HepG2 (cell line): ENCODE measurements around the gene BRPF1. TPM values are rescaled to one million over a fixed set of nuclear protein-coding genes. Genes with fewer than 3 reads are reported as not detected.

Experiments
- ATAC-seq: fragments of 200-7000 bp; cut with Tn5 transposase; 3 replicates; pipeline ENCODE4 v1.9.1; 2020; ENCODE audit warnings: mild to moderate bottlenecking, moderate library complexity
- BruUV-seq: library from RNA; stranded (reverse); fragments of 400-500 nt; replicated peaks from 2 replicates; lab custom pipeline; 2021; lab: Mats Ljungman, UMichigan
- CTCF ChIA-PET: fragments of 300-600 bp; formaldehyde crosslinking; extraction: SDS; loops from one replicate; lab custom pipeline; 2021; ENCODE audit warnings: low total read pairs, inconsistent platforms, low intra/inter-chr PET ratio; lab: Yijun Ruan, JAX
- POLR2A ChIA-PET: fragments of 350-600 bp; sonication (Branson Sonifier 250); formaldehyde crosslinking; loops from one replicate; lab custom pipeline; 2020; ENCODE audit warnings: antibody characterized with exemption, inconsistent platforms; lab: Yijun Ruan, JAX
- DNase-seq: peaks from one replicate; pipeline ENCODE4 v3.0.0-alpha.2; 2015; ENCODE audit warnings: low spot score
- FAIRE-seq: peaks from 3 replicates; lab custom pipeline; 2011; peaks lifted over from hg19 to GRCh38; lab: Jason Lieb, UNC
- H2AFZ ChIP-seq: one replicate; pipeline ENCODE4 v1.6.1; 2011; ENCODE audit warnings: low read length, inconsistent platforms
- H3K27ac ChIP-seq: fragments of 300-600 bp; 3 replicates; pipeline ENCODE4 v1.8.0; 2011; ENCODE audit warnings: mixed run types, mild to moderate bottlenecking, mixed read lengths, low read length, inconsistent platforms; ENCODE audit not compliant: insufficient read depth; ENCODE audit errors: extremely low read length
- H3K27me3 ChIP-seq, 2 experiments: fragments of 200-600 bp in 1 of 2; 2 replicates in 1 of 2; 3 replicates in 1 of 2; pipeline versions ENCODE4 v1.6.0 to v1.8.0; 2011; ENCODE audit warnings: low read length in 2 of 2, mild to moderate bottlenecking in 2 of 2, moderate library complexity in 2 of 2, inconsistent platforms in 1 of 2; ENCODE audit not compliant: insufficient read depth in 2 of 2, control insufficient read depth in 1 of 2
- H3K36me3 ChIP-seq, 2 experiments: fragments of 200-600 bp in 1 of 2; replicated peaks in 1 of 2; 2 replicates in 1 of 2; 3 replicates in 1 of 2; pipeline versions ENCODE4 v1.5.1 to v1.8.0; 2011; ENCODE audit warnings: low read length in 2 of 2, inconsistent platforms in 1 of 2; ENCODE audit not compliant: insufficient read depth in 2 of 2, control insufficient read depth in 1 of 2
- H3K4me1 ChIP-seq: 2 replicates; pipeline ENCODE4 v1.5.1; 2012; ENCODE audit warnings: low read length, inconsistent platforms; ENCODE audit not compliant: insufficient read depth
- H3K4me2 ChIP-seq: 2 replicates; pipeline ENCODE4 v1.6.0; 2011; ENCODE audit warnings: low read depth, low read length, inconsistent platforms
- H3K4me3 ChIP-seq, 3 experiments: fragments of 200-600 bp in 1 of 3; sonication (generic), shearing (Covaris generic) in 1 of 3; replicated peaks in 1 of 3; 2 replicates each; pipeline ENCODE4 v1.5.1; 2011 to 2016; ENCODE audit warnings: low read length in 3 of 3, inconsistent platforms in 2 of 3, low read depth in 2 of 3, mild to moderate bottlenecking in 2 of 3, control low read depth in 1 of 3, mixed read lengths in 1 of 3; ENCODE audit not compliant: insufficient read depth in 1 of 3
- H3K79me2 ChIP-seq: one replicate; pipeline ENCODE4 v1.6.1; 2011; ENCODE audit warnings: low read length, inconsistent platforms; ENCODE audit not compliant: insufficient read depth
- H3K9ac ChIP-seq: 2 replicates; pipeline ENCODE4 v1.6.0; 2011; ENCODE audit warnings: mild to moderate bottlenecking, low read depth, low read length, inconsistent platforms; ENCODE audit not compliant: insufficient read depth
- H3K9me3 ChIP-seq: 2 replicates; pipeline ENCODE4 v1.5.1; 2012; ENCODE audit warnings: mild to moderate bottlenecking, low read length
- H4K20me1 ChIP-seq: 2 replicates; pipeline ENCODE4 v1.6.0; 2011; ENCODE audit warnings: inconsistent platforms, mild to moderate bottlenecking, low read length, moderate library complexity; ENCODE audit not compliant: insufficient read depth
- FLYWCH1 ChIP-seq: sonication (generic); formaldehyde crosslinking; IDR thresholded peaks from 2 replicates; pipeline ENCODE4 v1.8.1; 2023; ENCODE audit warnings: mild to moderate bottlenecking, missing genetic modification reagents
- PRPF4 ChIP-seq: fragments of 200-400 bp; formaldehyde crosslinking; IDR thresholded peaks from 2 replicates; pipeline ENCODE4 v1.6.1; 2016; ENCODE audit warnings: low read length, low read depth; ENCODE audit not compliant: poor library complexity, severe bottlenecking
- SMAD1 ChIP-seq: sonication (generic); formaldehyde crosslinking; IDR thresholded peaks from 2 replicates; pipeline ENCODE4 v1.4.0; 2020; ENCODE audit warnings: missing genetic modification reagents, low read depth, mild to moderate bottlenecking, borderline replicate concordance
- WGBS: methylation state at CpG from one replicate; pipeline ENCODE4 v1.1.6; 2017; ENCODE audit warnings: low lambda C conversion rate; 5-methylcytosine and 5-hydroxymethylcytosine counted together
- in situ Hi-C: cut with HindIII; loops from 2 replicates; pipeline ENCODE4 v1.10.0; 2017; ENCODE audit warnings: low pct_unique_long_range_greater_than_20kb; ENCODE audit not compliant: extremely low pct_ligation_motif_present
- intact Hi-C: fragments of 100-400 bp; cut with micrococcal nuclease; formaldehyde crosslinking; loops from one replicate; pipeline ENCODE4 v1.10.0; 2022; ENCODE audit not compliant: unreplicated experiment
- polyA plus RNA-seq, 8 experiments: library from polyadenylated mRNA; depleted of rRNA in 3 of 8; stranded (reverse) in 7 of 8; unstranded in 1 of 8; fragments of >200 nt; fragmentation: Illumina TruSeq in 4 of 8; extraction: Trizol in 4 of 8; gene quantifications; 2 replicates each; pipeline versions ENCODE4 v1.2.1 to v1.2.3, GENCODE V29; 2011 to 2016; ENCODE audit warnings: low read depth in 4 of 8, missing spikeins in 1 of 8, mixed read lengths in 1 of 8; ENCODE audit not compliant: insufficient read depth in 1 of 8
- total RNA-seq, 5 experiments: library from RNA; depleted of rRNA; stranded (reverse); fragments of >200 nt; fragmentation: Illumina TruSeq; extraction: Trizol; gene quantifications; 2 replicates each; pipeline ENCODE4 v1.2.3, GENCODE V29; 2016; ENCODE audit warnings: low read depth in 1 of 5
- TF ChIP-seq, protein P1 (sequence below): sonication (generic); formaldehyde crosslinking; IDR thresholded peaks from 2 replicates; pipeline ENCODE4 v1.4.0; 2020; ENCODE audit warnings: mild to moderate bottlenecking, missing genetic modification reagents
- TF ChIP-seq, protein P2 (sequence below): fragments of 450-650 bp; IDR thresholded peaks from 2 replicates; pipeline ENCODE4 v1.6.1; 2017
- TF ChIP-seq, protein P3 (sequence below): sonication (generic); formaldehyde crosslinking; IDR thresholded peaks from 2 replicates; pipeline ENCODE4 v1.8.1; 2023; ENCODE audit warnings: mild to moderate bottlenecking, missing genetic modification reagents
- TF ChIP-seq, protein P4 (sequence below): sonication (generic); formaldehyde crosslinking; IDR thresholded peaks from 2 replicates; pipeline ENCODE4 v1.5.0; 2020; ENCODE audit warnings: missing genetic modification reagents

Gene BRPF1
- total and polyA plus RNA-seq, 2 of the 13 experiments (the other 11 are each of a cell fraction or from before 2014, with no cell fraction given) = 7.3 to 10.0 TPM

DNA sequence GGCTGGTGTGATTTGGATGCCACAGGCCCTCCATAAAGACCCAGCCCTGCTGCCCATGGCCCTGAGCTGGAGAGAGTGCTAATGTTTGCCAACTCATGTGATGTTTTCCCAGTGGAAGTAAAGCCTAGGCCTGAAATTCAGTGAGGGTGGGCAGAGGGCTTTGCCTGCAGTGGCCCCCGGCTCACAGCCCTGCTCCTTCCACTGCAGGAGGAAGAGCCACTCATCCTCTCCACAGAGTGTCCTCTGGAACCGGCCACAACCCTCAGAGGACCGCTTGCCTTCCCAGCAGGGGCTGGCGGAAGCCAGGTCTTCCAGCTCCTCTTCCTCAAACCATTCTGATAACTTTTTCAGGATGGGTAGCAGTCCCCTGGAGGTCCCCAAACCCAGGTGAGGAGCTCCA, 41.8 kb upstream of the BRPF1 start (continued):
- TF ChIP-seq, protein P1, sequence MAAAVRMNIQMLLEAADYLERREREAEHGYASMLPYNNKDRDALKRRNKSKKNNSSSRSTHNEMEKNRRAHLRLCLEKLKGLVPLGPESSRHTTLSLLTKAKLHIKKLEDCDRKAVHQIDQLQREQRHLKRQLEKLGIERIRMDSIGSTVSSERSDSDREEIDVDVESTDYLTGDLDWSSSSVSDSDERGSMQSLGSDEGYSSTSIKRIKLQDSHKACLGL = no peak
- TF ChIP-seq FLYWCH1 (CRISPR knock-in tag) = no peak
- TF ChIP-seq SMAD1 (CRISPR knock-in tag) = no peak
- no peak for TF ChIP-seq PRPF4
- TF ChIP-seq, protein P2, sequence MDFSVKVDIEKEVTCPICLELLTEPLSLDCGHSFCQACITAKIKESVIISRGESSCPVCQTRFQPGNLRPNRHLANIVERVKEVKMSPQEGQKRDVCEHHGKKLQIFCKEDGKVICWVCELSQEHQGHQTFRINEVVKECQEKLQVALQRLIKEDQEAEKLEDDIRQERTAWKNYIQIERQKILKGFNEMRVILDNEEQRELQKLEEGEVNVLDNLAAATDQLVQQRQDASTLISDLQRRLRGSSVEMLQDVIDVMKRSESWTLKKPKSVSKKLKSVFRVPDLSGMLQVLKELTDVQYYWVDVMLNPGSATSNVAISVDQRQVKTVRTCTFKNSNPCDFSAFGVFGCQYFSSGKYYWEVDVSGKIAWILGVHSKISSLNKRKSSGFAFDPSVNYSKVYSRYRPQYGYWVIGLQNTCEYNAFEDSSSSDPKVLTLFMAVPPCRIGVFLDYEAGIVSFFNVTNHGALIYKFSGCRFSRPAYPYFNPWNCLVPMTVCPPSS = no peak

DNA sequence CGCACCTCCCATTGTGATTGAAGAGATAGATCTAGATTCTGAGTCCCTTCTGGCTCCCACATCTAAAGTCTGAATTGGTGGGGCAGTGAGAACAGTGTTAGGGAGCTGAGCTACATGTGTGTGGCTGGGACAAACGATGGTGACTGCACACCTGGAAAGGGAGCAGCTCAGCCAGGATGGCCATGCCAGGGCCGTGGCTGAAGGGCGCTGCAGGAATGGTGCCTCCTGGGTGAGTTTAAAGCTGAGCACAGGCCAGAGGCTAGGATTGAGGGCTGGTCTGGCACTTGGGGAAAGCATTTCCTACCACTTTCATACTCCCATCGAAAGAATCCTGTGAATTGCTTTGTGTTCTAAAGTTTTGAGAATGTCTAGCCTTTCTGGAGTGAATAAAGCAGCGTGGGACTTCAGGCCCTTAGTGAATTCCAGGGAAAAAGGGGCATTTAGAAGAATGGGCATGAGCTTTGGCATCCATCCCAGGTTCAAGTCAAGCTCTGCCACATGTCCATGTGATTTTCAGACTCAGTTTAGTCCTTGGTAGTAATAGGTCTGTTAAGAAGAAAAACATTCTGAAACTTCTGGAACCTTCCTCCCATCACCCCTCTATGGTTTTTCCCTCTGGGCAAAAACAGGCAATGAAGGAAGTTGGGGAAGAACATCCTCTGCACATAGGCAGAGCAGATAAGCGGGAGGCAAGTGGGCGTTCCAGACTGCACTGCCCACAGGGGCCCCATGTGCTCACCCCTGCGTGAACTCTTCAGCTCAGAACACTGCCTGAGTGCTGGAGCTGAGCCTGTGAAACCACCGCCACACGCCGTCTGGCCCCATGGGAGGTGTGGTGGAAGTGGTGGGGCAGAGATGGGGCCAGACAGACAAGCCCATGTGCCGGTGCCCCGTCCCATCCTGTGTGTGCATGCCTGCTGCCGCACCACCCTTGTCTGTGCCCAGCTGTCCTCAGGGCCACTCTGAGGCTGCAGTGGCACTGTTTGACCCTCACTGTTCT, 40.8 kb upstream of the BRPF1 start:
- H3K27me3 ChIP-seq = no peaks in the 10 kb centered on the region
- H3K9me3 ChIP-seq = no peaks in the 10 kb centered on the region
- H3K4me1 ChIP-seq = no peaks in the 10 kb centered on the region
- no peak overlapping the region for H3K27ac ChIP-seq
- no peak overlapping the region for H2AFZ ChIP-seq
- ATAC-seq (no peak), DNase-seq (no peak), FAIRE-seq (no peak)
- no peak overlapping the region for H3K4me2 ChIP-seq
- 96% methylated on average over 11 of the region's 15 CpGs for WGBS
- in situ Hi-C loops (no loop called here), intact Hi-C loops (no loop called here)
- H3K9ac ChIP-seq = no peak overlapping the region
- no peaks in the 10 kb centered on the region for H3K79me2 ChIP-seq
- no peak overlapping the region for H3K4me3 ChIP-seq
- peaks cover 36 to 70% of the 10 kb centered on the region in 2 experiments for H3K36me3 ChIP-seq
- BruUV-seq = no TSS peak
- H4K20me1 ChIP-seq = no peaks in the 10 kb centered on the region
- TF ChIP-seq, protein P3, sequence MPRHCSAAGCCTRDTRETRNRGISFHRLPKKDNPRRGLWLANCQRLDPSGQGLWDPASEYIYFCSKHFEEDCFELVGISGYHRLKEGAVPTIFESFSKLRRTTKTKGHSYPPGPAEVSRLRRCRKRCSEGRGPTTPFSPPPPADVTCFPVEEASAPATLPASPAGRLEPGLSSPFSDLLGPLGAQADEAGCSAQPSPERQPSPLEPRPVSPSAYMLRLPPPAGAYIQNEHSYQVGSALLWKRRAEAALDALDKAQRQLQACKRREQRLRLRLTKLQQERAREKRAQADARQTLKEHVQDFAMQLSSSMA (CRISPR knock-in tag) = no peak
- TF ChIP-seq, protein P4, sequence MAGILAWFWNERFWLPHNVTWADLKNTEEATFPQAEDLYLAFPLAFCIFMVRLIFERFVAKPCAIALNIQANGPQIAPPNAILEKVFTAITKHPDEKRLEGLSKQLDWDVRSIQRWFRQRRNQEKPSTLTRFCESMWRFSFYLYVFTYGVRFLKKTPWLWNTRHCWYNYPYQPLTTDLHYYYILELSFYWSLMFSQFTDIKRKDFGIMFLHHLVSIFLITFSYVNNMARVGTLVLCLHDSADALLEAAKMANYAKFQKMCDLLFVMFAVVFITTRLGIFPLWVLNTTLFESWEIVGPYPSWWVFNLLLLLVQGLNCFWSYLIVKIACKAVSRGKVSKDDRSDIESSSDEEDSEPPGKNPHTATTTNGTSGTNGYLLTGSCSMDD (CRISPR knock-in tag) = no peak
- POLR2A ChIA-PET = no interaction called here
- CTCF ChIA-PET = no interaction called here
